ENCODE results near the gene LEF1.

LEF1 gene

GRCh38 chr4:108037884-108038283 is 130.8 kb downstream of the LEF1 start:
- TF ChIP-seq PKNOX1 (IDR thresholded peaks at IDR 0.05): no peak
- no peak for TF ChIP-seq BHLHE40 (IDR thresholded peaks at IDR 0.05; ENCODE audit: borderline replicate concordance)
- TF ChIP-seq SP1 (IDR thresholded peaks at IDR 0.05): no peak
- no peak for TF ChIP-seq ARNT (IDR thresholded peaks at IDR 0.05)
- TF ChIP-seq NFRKB (IDR thresholded peaks at IDR 0.05): no peak
- TF ChIP-seq ELF4 (IDR thresholded peaks at IDR 0.05): no peak
- no peak for TF ChIP-seq FOXA1 (IDR thresholded peaks at IDR 0.05)
- no peak for TF ChIP-seq SUZ12 (IDR thresholded peaks at IDR 0.05)
- no peak for TF ChIP-seq LEF1 (IDR thresholded peaks at IDR 0.05; ENCODE audit: borderline replicate concordance)
- no peak for TF ChIP-seq FOXM1 (IDR thresholded peaks at IDR 0.05; ENCODE audit: borderline replicate concordance)
- no peak for TF ChIP-seq HDGF (IDR thresholded peaks at IDR 0.05; ENCODE audit: borderline replicate concordance)
- TF ChIP-seq CTBP1 (IDR thresholded peaks at IDR 0.05; ENCODE audit: borderline replicate concordance): no peak
- no peak for TF ChIP-seq TARDBP (IDR thresholded peaks at IDR 0.05)
- TF ChIP-seq L3MBTL2 (conservative IDR thresholded peaks at IDR 0.05): no peak
- TF ChIP-seq FOXK2 (IDR thresholded peaks at IDR 0.05): no peak
- no peak for TF ChIP-seq ZNF384 (IDR thresholded peaks at IDR 0.05)
- CTCF ChIA-PET: interaction anchor here (0.9 kb wide), 1 partner anchor 535 kb away, joined by 4 read pairs; no protein-coding TSS in a partner anchor
- POLR2A ChIA-PET: no interaction called here
- no peak for DNase-seq (ENCODE audit: extremely low spot score)

GRCh38 chr4:108036213-108036612 is 132.5 kb downstream of the LEF1 start:
- DNase-seq (ENCODE audit: extremely low spot score): no peak
- TF ChIP-seq SUZ12 (IDR thresholded peaks at IDR 0.05) (no peak), FOXA1 (IDR thresholded peaks at IDR 0.05) (no peak), NFRKB (IDR thresholded peaks at IDR 0.05) (no peak), PKNOX1 (IDR thresholded peaks at IDR 0.05) (no peak), CTBP1 (IDR thresholded peaks at IDR 0.05; ENCODE audit: borderline replicate concordance) (no peak), ZNF384 (IDR thresholded peaks at IDR 0.05) (no peak), FOXK2 (IDR thresholded peaks at IDR 0.05) (no peak), ELF4 (IDR thresholded peaks at IDR 0.05) (no peak), TARDBP (IDR thresholded peaks at IDR 0.05) (no peak), LEF1 (IDR thresholded peaks at IDR 0.05; ENCODE audit: borderline replicate concordance) (no peak), FOXM1 (IDR thresholded peaks at IDR 0.05; ENCODE audit: borderline replicate concordance) (no peak), ARNT (IDR thresholded peaks at IDR 0.05) (no peak), HDGF (IDR thresholded peaks at IDR 0.05; ENCODE audit: borderline replicate concordance) (no peak)
- ChIA-PET CTCF (no interaction called here), POLR2A (no interaction called here)

GRCh38 chr4:108035691-108036090 is 133.0 kb downstream of the LEF1 start:
- no peak for TF ChIP-seq CTBP1 (IDR thresholded peaks at IDR 0.05; ENCODE audit: borderline replicate concordance)
- DNase-seq (ENCODE audit: extremely low spot score): no peak
- POLR2A ChIA-PET: no interaction called here
- CTCF ChIA-PET: no interaction called here

- no peak for TF ChIP-seq NFRKB (IDR thresholded peaks at IDR 0.05)
- no peak for TF ChIP-seq ZNF384 (IDR thresholded peaks at IDR 0.05)
- no peak for TF ChIP-seq ARNT (IDR thresholded peaks at IDR 0.05)
- TF ChIP-seq FOXK2 (IDR thresholded peaks at IDR 0.05): no peak
- TF ChIP-seq SUZ12 (IDR thresholded peaks at IDR 0.05): no peak
- TF ChIP-seq BHLHE40 (IDR thresholded peaks at IDR 0.05; ENCODE audit: borderline replicate concordance): no peak
- TF ChIP-seq HDGF (IDR thresholded peaks at IDR 0.05; ENCODE audit: borderline replicate concordance): no peak
- DNase-seq (ENCODE audit: extremely low spot score): no peak
- POLR2A ChIA-PET: no interaction called here
- CTCF ChIA-PET: interaction anchor here (0.5 kb wide), 1 partner anchor 23 kb away, joined by 3 read pairs; no protein-coding TSS in a partner anchor
These were observed 134.2 kb downstream of the LEF1 start for GRCh38 chr4:108034565-108034964.

- POLR2A ChIA-PET: no interaction called here
- TF ChIP-seq SP1 (IDR thresholded peaks at IDR 0.05) (no peak), FOXA1 (IDR thresholded peaks at IDR 0.05) (no peak), ARNT (IDR thresholded peaks at IDR 0.05) (no peak), ELF4 (IDR thresholded peaks at IDR 0.05) (no peak), LEF1 (IDR thresholded peaks at IDR 0.05; ENCODE audit: borderline replicate concordance) (no peak), BHLHE40 (IDR thresholded peaks at IDR 0.05; ENCODE audit: borderline replicate concordance) (no peak), SUZ12 (IDR thresholded peaks at IDR 0.05) (no peak), CTBP1 (IDR thresholded peaks at IDR 0.05; ENCODE audit: borderline replicate concordance) (no peak), FOXM1 (IDR thresholded peaks at IDR 0.05; ENCODE audit: borderline replicate concordance) (no peak), PKNOX1 (IDR thresholded peaks at IDR 0.05) (no peak), L3MBTL2 (conservative IDR thresholded peaks at IDR 0.05) (no peak), NFRKB (IDR thresholded peaks at IDR 0.05) (no peak)
- CTCF ChIA-PET: no interaction called here
- DNase-seq (ENCODE audit: extremely low spot score): no peak
These were observed 135.4 kb downstream of the LEF1 start for GRCh38 chr4:108033348-108033747.

GRCh38 chr4:108031427-108032083 is 137.2 kb downstream of the LEF1 start:
- ChIA-PET CTCF (no interaction called here), POLR2A (no interaction called here)
- no peak for DNase-seq (ENCODE audit: extremely low spot score)
- TF ChIP-seq TARDBP (IDR thresholded peaks at IDR 0.05): no peak
- no peak for TF ChIP-seq L3MBTL2 (conservative IDR thresholded peaks at IDR 0.05)
- TF ChIP-seq CTBP1 (IDR thresholded peaks at IDR 0.05; ENCODE audit: borderline replicate concordance): no peak
- no peak for TF ChIP-seq ZNF384 (IDR thresholded peaks at IDR 0.05)
- TF ChIP-seq ARNT (IDR thresholded peaks at IDR 0.05): no peak
- TF ChIP-seq BHLHE40 (IDR thresholded peaks at IDR 0.05; ENCODE audit: borderline replicate concordance): no peak
- TF ChIP-seq FOXK2 (IDR thresholded peaks at IDR 0.05): no peak
- TF ChIP-seq HDGF (IDR thresholded peaks at IDR 0.05; ENCODE audit: borderline replicate concordance): no peak
- no peak for TF ChIP-seq PKNOX1 (IDR thresholded peaks at IDR 0.05)
- TF ChIP-seq LEF1 (IDR thresholded peaks at IDR 0.05; ENCODE audit: borderline replicate concordance): no peak
- TF ChIP-seq ELF4 (IDR thresholded peaks at IDR 0.05): no peak
- TF ChIP-seq SP1 (IDR thresholded peaks at IDR 0.05): no peak

Data from HEK293T (cell line).